NCI-H82 treated with DMSO at 0.1 percent for 48 hours (cell line): ENCODE data around the gene ATP1B3.
A peak's percentile ranks its signal among the peaks of the same experiment; 100 is the strongest.
"Not testable (repeated sequence)": the region's sequence is repeated elsewhere in the genome, so short reads cannot be mapped to it uniquely, and the experiment has no call there.

ENCODE experiments used
- DNase-seq: peaks from one replicate; lab custom pipeline; 2025; ENCODE audit not compliant: unreplicated experiment; lab: John Stamatoyannopoulos, UW

Gene ATP1B3

DNA sequence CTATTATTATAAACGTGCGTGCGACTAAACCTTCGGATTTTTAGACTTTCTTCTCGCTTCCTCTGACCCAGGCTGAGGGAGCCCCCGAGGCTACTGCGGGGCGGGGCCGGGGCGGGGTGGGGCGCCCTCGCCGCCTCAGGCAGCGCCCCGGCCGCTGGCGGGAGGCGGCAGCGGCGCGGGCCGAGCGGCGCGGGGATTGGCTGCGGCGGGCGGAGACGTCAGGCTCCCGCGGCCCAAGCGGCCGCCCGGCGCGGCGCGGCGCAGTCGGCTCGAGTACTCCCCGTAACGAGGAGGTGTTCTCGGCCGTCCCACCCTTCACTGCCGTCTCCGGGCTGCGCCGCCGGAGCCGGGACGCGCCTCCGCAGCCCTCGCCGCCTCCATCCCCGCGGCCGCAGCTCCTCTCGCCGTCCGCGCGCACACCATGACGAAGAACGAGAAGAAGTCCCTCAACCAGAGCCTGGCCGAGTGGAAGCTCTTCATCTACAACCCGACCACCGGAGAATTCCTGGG, at the start of gene ATP1B3:
Gene ATP1B3 (plus strand): TSS at position 263 of the 510 bp plus-strand sequence. CDS start 159 bp downstream, at position 422.
- peak; percentile 43 for DNase-seq

DNA sequence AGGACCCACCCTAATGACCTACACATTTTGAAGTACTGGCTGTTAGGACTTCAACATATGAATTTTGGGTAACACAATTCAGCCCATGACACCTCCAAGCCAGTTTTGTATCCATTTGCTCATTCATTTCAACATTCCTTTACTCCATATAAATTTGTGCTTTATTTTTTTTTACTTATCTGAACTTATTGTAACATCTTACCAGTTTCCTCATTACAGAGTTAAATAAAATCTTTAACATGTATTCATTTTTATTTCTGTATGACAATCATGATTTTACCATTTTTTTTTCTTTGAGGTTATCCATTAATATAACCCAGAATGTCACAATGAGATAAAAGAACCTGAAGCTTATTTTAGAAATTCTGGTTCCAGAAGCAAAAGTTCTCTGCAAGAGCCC, 48.0 kb upstream of the ATP1B3 start:
- no peak for DNase-seq

- DNase-seq: peak; percentile 57
These were observed 47.6 kb upstream of the ATP1B3 start for GRCh38 chr3:141828890-141829289.

- DNase-seq: no peak
These were observed 45.9 kb upstream of the ATP1B3 start for GRCh38 chr3:141830508-141830907.

GRCh38 chr3:141834292-141834691, 42.2 kb upstream of the ATP1B3 start:
- no peak for DNase-seq

DNA sequence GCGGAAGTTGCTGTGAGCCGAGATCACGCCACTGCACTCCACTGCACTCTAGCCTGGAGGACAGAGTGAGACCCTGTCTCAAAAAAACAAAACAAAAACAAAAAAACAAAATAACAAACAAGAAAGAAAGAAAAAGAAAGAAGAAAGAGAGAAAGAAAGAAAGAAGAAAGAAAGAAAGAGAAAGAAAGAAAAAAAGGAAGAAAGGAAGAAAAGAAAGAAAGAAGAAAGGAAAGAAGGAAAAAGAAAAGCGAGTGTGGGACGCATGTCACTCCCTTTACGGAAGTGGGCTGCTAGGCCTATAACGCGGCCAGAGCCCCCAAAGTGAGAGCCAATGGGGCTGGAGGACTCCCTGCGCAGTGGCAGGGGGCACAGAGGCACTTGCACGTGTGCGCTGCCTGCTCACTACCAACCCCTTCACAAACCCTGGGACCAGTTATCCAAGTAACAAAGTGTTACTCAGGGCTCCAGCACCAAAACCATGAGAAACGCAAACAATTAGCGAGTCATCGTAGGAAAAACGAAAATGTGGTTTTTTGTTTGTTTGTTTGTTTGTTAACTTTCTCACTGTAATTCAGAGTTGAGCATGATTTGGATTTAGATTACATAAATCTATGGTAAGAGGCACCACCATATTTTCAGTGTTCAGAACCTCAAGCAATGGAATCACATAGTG, 40.8 kb upstream of the ATP1B3 start:
- DNase-seq: no peak

DNA sequence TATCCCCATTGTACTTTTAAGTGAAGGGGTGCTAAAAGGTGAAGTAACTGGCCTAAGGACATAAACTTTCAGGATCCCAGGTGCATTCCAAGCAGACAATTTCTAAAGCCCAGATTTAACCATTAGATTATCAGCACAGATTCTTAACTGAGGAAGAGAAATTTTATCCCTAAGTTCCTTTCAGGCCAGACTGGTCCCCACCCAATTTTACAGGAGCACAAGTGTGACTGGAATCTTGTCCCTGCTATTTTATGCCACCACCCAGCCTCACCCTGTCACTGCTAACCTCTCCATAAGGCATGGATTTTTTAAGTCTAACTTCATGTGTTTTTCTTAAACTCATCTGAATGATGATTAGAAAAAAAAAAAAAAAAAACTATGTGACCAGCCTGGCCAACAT, 37.1 kb upstream of the ATP1B3 start:
- no peak for DNase-seq

GRCh38 chr3:141840737-141841544, 35.5 kb upstream of the ATP1B3 start:
- no peak for DNase-seq

GRCh38 chr3:141844108-141844507, 32.3 kb upstream of the ATP1B3 start:
- DNase-seq: no peak

DNA sequence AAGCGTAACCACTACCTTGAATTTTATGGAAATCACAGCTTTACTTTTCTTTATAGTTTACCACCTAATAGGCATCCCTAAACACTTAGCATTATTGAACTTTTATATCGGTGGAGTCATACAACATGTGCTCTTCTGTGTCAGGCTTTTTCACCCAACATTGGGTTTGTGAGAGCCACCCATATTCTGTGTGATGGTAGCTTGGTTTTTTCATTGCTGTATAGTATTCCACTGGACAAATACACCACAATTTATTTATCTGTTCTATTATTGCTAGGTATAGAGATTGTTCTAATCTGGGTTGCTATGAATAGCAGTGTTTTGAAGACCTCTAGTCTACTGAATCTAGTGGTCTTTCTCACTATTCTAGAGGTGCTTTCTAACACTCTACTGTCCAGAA, 31.6 kb upstream of the ATP1B3 start:
- DNase-seq: no peak

- DNase-seq: no peak
These were observed 30.9 kb upstream of the ATP1B3 start for GRCh38 chr3:141845407-141846049.

GRCh38 chr3:141846050-141846433, 30.4 kb upstream of the ATP1B3 start:
- DNase-seq: no peak

DNA sequence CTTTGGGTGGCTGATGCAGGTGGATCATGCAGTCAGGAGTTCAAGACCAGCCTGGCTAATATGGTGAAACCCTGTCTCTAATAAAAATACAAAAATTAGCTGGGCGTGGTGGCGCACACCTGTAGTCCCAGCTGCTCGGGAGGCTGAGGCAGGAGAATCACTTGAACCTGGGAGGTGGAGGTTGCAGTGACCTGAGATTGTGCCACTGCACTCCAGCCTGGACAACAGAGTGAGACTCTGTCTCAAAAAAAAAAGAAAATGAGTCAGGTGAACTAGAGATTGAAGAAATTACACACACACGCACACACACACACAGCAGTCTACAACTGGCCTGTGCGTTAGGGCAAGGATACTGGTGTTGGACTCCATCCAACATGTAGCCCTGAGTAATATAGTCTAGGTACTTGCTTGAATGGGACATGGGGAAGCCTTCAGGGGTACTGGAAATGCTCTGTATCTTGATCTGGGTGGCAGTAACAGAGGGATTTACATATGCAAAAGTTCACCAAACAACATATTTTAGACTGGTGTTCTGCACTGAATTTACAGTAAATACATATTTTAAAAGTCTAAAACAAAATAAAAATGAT, 28.2 kb upstream of the ATP1B3 start:
- DNase-seq: not testable (repeated sequence)

DNA sequence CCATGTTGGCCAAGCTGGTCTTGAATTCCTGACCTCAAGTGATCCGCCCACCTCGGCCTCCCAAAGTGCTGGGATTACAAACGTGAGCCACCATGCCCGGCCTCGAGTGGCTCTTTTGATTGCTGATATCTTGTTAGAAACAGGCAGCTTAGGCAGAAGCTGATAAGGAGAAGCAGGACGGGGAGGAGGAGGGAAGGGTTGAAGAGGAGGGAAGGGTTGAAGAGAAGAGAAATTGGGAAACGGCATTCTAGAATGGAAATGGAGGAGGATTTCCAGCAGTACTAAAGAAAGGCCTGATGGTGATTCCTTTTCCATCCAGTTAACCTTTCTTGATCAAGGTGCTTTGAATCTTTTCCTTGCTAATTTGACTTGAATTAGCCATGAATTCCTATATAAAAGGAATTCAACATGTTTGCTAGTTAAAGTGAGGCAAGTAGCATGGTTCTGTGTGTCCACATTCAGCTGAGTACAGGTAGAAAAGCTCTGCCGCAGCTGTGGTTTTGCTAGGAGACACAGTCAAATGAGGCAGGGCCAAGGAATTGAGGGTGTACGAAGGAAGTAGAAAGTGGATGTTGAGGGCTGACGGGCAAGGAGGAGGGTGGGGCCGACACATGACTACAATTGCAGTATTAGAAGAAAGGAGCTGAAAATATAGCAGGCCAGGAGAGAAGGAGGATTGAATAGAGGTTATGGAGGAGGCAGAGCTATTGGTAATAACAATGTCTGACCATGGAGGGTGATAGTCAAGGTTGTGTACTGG, 27.2 kb upstream of the ATP1B3 start:
- DNase-seq: no peak

- DNase-seq: no peak
These were observed 25.0 kb upstream of the ATP1B3 start for GRCh38 chr3:141851411-141851810.

- DNase-seq: no peak
These were observed 23.3 kb upstream of the ATP1B3 start for GRCh38 chr3:141853081-141853601.

- no peak for DNase-seq
These were observed 22.7 kb upstream of the ATP1B3 start for GRCh38 chr3:141853629-141854168.

DNA sequence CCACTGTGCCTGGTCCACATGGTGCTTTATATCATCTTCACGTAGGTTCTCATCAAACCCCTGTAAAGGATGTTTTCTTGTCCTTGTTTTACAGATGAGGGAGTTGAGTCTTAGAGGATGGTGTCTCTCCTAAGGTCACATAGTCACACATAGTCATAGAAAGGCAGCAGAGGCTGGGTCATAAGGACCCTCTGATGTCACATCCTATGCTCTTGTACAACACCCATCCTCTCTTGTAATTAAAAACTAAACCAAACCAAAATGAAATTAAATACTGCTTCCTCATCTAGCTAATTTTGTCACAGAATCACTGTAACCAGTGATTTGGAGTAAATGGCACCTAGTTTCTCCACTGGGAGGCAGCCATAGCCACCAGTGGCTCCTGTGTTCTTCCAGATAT, 21.8 kb upstream of the ATP1B3 start:
- DNase-seq: no peak

GRCh38 chr3:141858312-141858711, 18.1 kb upstream of the ATP1B3 start:
- DNase-seq: no peak

GRCh38 chr3:141859651-141860050, 16.8 kb upstream of the ATP1B3 start:
- no peak for DNase-seq
